Activated CD4-positive, alpha-beta T cell treated with anti-CD3 and anti-CD28 coated beads, Interleukin-2, amount 10 ng/mL, durations not matched to agents 7 days and 5 days (primary cell): ENCODE measurements around the gene SHKBP1. TPM values are rescaled to one million over a fixed set of nuclear protein-coding genes. Genes with fewer than 3 reads are reported as not detected.
A peak's percentile ranks its signal among the peaks of the same experiment; 100 is the strongest.

Experiments
- CTCF ChIA-PET: fragments of 350-600 bp; sonication (Branson Sonifier 250); formaldehyde crosslinking; loops from one replicate; lab custom pipeline; 2021; ENCODE audit warnings: antibody characterized with exemption; lab: Charles Lee
- POLR2A ChIA-PET: fragments of 350-600 bp; sonication (Branson Sonifier 250); formaldehyde crosslinking; loops from one replicate; lab custom pipeline; 2021; ENCODE audit warnings: antibody characterized with exemption; lab: Charles Lee
- DNase-seq: peaks from one replicate; pipeline ENCODE4 v3.0.0-alpha.2; 2020
- H3K27ac Mint-ChIP-seq: one replicate; pipeline ENCODE4 v1.8.0; 2021; ENCODE audit warnings: mild to moderate bottlenecking, moderate library complexity, mixed read lengths
- H3K27me3 Mint-ChIP-seq: one replicate; pipeline ENCODE4 v1.8.0; 2021; ENCODE audit warnings: mixed read lengths
- H3K36me3 Mint-ChIP-seq: one replicate; pipeline ENCODE4 v1.8.0; 2021; ENCODE audit warnings: low read depth, mixed read lengths
- H3K4me1 Mint-ChIP-seq: one replicate; pipeline ENCODE4 v1.8.0; 2021; ENCODE audit warnings: mixed read lengths
- H3K4me3 Mint-ChIP-seq: one replicate; pipeline ENCODE4 v1.8.0; 2021; ENCODE audit warnings: mild to moderate bottlenecking, moderate library complexity, mixed read lengths
- H3K9me3 Mint-ChIP-seq: one replicate; pipeline ENCODE4 v1.8.0; 2021; ENCODE audit warnings: mixed read lengths
- total RNA-seq, 2 experiments: library from RNA; stranded (reverse); gene quantifications; one replicate each; pipeline ENCODE4 v1.2.3, GENCODE V29; 2021

SHKBP1 gene
- total RNA-seq, 2 experiments from 2014 or later, result 147 to 158 TPM

GRCh38 chr19:40578442-40578908 lies 1.8 kb downstream of the SHKBP1 start:
- no peaks in the 10 kb centered on the region for H3K27me3 Mint-ChIP-seq
- ChIA-PET POLR2A (no interaction called here), CTCF (interaction anchor here (1.0 kb wide), 1 partner anchor 15 kb away, joined by 3 read pairs; no protein-coding TSS in a partner anchor)
- H3K4me1 Mint-ChIP-seq, result peaks cover 26% of the 10 kb centered on the region
- no peak for DNase-seq
- H3K4me3 Mint-ChIP-seq, result peak overlapping the region; percentile 87
- H3K27ac Mint-ChIP-seq, result peak overlapping the region; percentile 28
- peaks cover 30% of the 10 kb centered on the region for H3K36me3 Mint-ChIP-seq
- H3K9me3 Mint-ChIP-seq, result no peaks in the 10 kb centered on the region

- DNase-seq, result no peak
- Mint-ChIP-seq H3K4me3 (no peak overlapping the region), H3K9me3 (no peaks in the 10 kb centered on the region), H3K27ac (no peak overlapping the region), H3K4me1 (peaks cover 25% of the 10 kb centered on the region), H3K27me3 (no peaks in the 10 kb centered on the region), H3K36me3 (peaks cover 44% of the 10 kb centered on the region)
- ChIA-PET CTCF (no interaction called here), POLR2A (no interaction called here)
These were observed 3.9 kb downstream of the SHKBP1 start for GRCh38 chr19:40580619-40581018.

- H3K4me3 Mint-ChIP-seq, result no peak overlapping the region
- peaks cover 26% of the 10 kb centered on the region for H3K4me1 Mint-ChIP-seq
- peaks cover 51% of the 10 kb centered on the region for H3K36me3 Mint-ChIP-seq
- H3K27ac Mint-ChIP-seq, result no peak overlapping the region
- no peak for DNase-seq
- H3K27me3 Mint-ChIP-seq, result no peaks in the 10 kb centered on the region
- CTCF ChIA-PET, result interaction anchor here (1.0 to 1.5 kb wide), 2 partner anchors 11 to 32 kb away, joined by 3 to 7 read pairs; no protein-coding TSS in a partner anchor
- H3K9me3 Mint-ChIP-seq, result no peaks in the 10 kb centered on the region
- POLR2A ChIA-PET, result no interaction called here
These were observed 4.9 kb downstream of the SHKBP1 start for GRCh38 chr19:40581531-40581930.

- no peak overlapping the region for H3K27ac Mint-ChIP-seq
- peaks cover 57% of the 10 kb centered on the region for H3K36me3 Mint-ChIP-seq
These were observed 5.8 kb downstream of the SHKBP1 start for GRCh38 chr19:40582467-40582866.

GRCh38 chr19:40583283-40583682 lies 6.6 kb downstream of the SHKBP1 start:
- Mint-ChIP-seq H3K9me3 (no peaks in the 10 kb centered on the region), H3K4me3 (no peak overlapping the region), H3K4me1 (peaks cover 18% of the 10 kb centered on the region), H3K36me3 (peaks cover 58% of the 10 kb centered on the region), H3K27ac (no peak overlapping the region), H3K27me3 (no peaks in the 10 kb centered on the region)
- CTCF ChIA-PET, result no interaction called here
- DNase-seq, result no peak
- POLR2A ChIA-PET, result no interaction called here

More at GRCh38 chr19:40582467-40582866, 5.8 kb downstream of the SHKBP1 start:
- POLR2A ChIA-PET, result no interaction called here
- no peak for DNase-seq
- Mint-ChIP-seq H3K4me1 (peaks cover 24% of the 10 kb centered on the region), H3K27me3 (no peaks in the 10 kb centered on the region), H3K4me3 (no peak overlapping the region), H3K9me3 (no peaks in the 10 kb centered on the region)
- CTCF ChIA-PET, result interaction anchor here (1.5 kb wide), 1 partner anchor 12 kb away, joined by 7 read pairs; no protein-coding TSS in a partner anchor

GRCh38 chr19:40584007-40584406 lies 7.3 kb downstream of the SHKBP1 start:
- Mint-ChIP-seq H3K27me3 (no peaks in the 10 kb centered on the region), H3K4me3 (no peak overlapping the region), H3K27ac (no peak overlapping the region), H3K4me1 (peaks cover 13% of the 10 kb centered on the region), H3K36me3 (peaks cover 54% of the 10 kb centered on the region), H3K9me3 (no peaks in the 10 kb centered on the region)
- no peak for DNase-seq
- POLR2A ChIA-PET, result no interaction called here
- CTCF ChIA-PET, result interaction anchor here (1.2 kb wide), 1 partner anchor 10 kb away, joined by 3 read pairs; no protein-coding TSS in a partner anchor

GRCh38 chr19:40585241-40585981 lies 8.7 kb downstream of the SHKBP1 start:
- no peaks in the 10 kb centered on the region for H3K9me3 Mint-ChIP-seq
- no peak overlapping the region for H3K4me3 Mint-ChIP-seq
- no peak for DNase-seq
- H3K4me1 Mint-ChIP-seq, result peaks cover 13% of the 10 kb centered on the region
- no peaks in the 10 kb centered on the region for H3K27me3 Mint-ChIP-seq
- CTCF ChIA-PET, result interaction anchor here (1.2 to 2.3 kb wide), 2 partner anchors 14 to 50 kb away, joined by 3 to 6 read pairs; no protein-coding TSS in a partner anchor
- H3K27ac Mint-ChIP-seq, result peak overlapping the region; percentile 55
- peaks cover 49% of the 10 kb centered on the region for H3K36me3 Mint-ChIP-seq
- POLR2A ChIA-PET, result no interaction called here

- DNase-seq, result no peak
- H3K4me1 Mint-ChIP-seq, result peaks cover 13% of the 10 kb centered on the region
- no peaks in the 10 kb centered on the region for H3K27me3 Mint-ChIP-seq
- CTCF ChIA-PET, result interaction anchor here (0.7 to 2.3 kb wide), 3 partner anchors 15 to 49 kb away, joined by 3 to 6 read pairs (median 3); no protein-coding TSS in a partner anchor
- POLR2A ChIA-PET, result no interaction called here
- no peak overlapping the region for H3K4me3 Mint-ChIP-seq
- no peaks in the 10 kb centered on the region for H3K9me3 Mint-ChIP-seq
- peak overlapping the region; percentile 55 for H3K27ac Mint-ChIP-seq
- H3K36me3 Mint-ChIP-seq, result peaks cover 44% of the 10 kb centered on the region
These were observed 9.3 kb downstream of the SHKBP1 start for GRCh38 chr19:40585982-40586422.

- peaks cover 13% of the 10 kb centered on the region for H3K4me1 Mint-ChIP-seq
- no peak overlapping the region for H3K4me3 Mint-ChIP-seq
- no peak overlapping the region for H3K27ac Mint-ChIP-seq
- H3K9me3 Mint-ChIP-seq, result no peaks in the 10 kb centered on the region
- peaks cover 43% of the 10 kb centered on the region for H3K36me3 Mint-ChIP-seq
- POLR2A ChIA-PET, result no interaction called here
- H3K27me3 Mint-ChIP-seq, result no peaks in the 10 kb centered on the region
- CTCF ChIA-PET, result interaction anchor here (0.7 to 2.3 kb wide), 4 partner anchors 16 to 49 kb away, joined by 3 to 6 read pairs (median 3); no protein-coding TSS in a partner anchor
- no peak for DNase-seq
These were observed 9.9 kb downstream of the SHKBP1 start for GRCh38 chr19:40586611-40587010.

GRCh38 chr19:40588110-40588854 lies 11.6 kb downstream of the SHKBP1 start:
- CTCF ChIA-PET, result interaction anchor here (1.5 kb wide), 1 partner anchor 10 kb away, joined by 3 read pairs; no protein-coding TSS in a partner anchor
- Mint-ChIP-seq H3K36me3 (peaks cover 37% of the 10 kb centered on the region), H3K27ac (no peak overlapping the region), H3K9me3 (no peaks in the 10 kb centered on the region), H3K4me3 (no peak overlapping the region), H3K27me3 (no peaks in the 10 kb centered on the region), H3K4me1 (peaks cover 13% of the 10 kb centered on the region)
- DNase-seq, result no peak
- POLR2A ChIA-PET, result no interaction called here

GRCh38 chr19:40588926-40589569 lies 12.4 kb downstream of the SHKBP1 start:
- Mint-ChIP-seq H3K27ac (no peak overlapping the region), H3K4me3 (no peak overlapping the region), H3K27me3 (no peaks in the 10 kb centered on the region), H3K36me3 (peaks cover 35% of the 10 kb centered on the region), H3K4me1 (peaks cover 14% of the 10 kb centered on the region), H3K9me3 (no peaks in the 10 kb centered on the region)
- DNase-seq, result no peak
- POLR2A ChIA-PET, result no interaction called here
- CTCF ChIA-PET, result interaction anchor here (1.5 kb wide), 1 partner anchor 9 kb away, joined by 3 read pairs; no protein-coding TSS in a partner anchor
